ENCODE measurements around the gene CRYBG3.

The CRYBG3 gene

DNA sequence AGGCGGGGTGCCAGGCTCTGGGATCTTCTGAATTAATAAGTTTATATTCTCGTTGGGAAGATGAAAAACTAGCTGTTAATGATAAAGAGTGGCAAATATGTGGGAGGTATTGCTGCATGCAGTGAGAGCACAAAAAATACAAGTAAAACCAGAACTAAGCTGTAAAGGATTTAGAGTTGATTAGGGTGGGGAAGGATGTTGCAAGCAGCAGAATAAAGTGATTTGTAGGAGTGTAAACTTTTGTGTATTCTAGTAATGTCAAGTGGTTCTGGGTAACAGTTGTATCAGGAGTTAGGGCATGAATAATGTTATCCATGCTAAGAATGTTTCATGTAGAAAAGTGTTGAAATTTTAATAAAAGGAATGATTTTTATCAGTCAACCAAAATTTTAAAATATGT, 18.1 kb downstream of the CRYBG3 start:
- WGBS, result 94% methylated on average over 2 of the region's 2 CpGs
- no peaks in the 10 kb centered on the region for H3K36me3 ChIP-seq (ENCODE audit: insufficient read depth, low read length)
- H3K4me3 ChIP-seq (ENCODE audit: low read length), result no peak overlapping the region
- peaks cover 6% of the 10 kb centered on the region; the same call in 1 of the 2 replicates for H3K4me1 ChIP-seq (ENCODE audit: insufficient read depth, low read length)
- H3K27me3 ChIP-seq (ENCODE audit: insufficient read depth, low read length), result no peaks in the 10 kb centered on the region
- no peaks in the 10 kb centered on the region for H3K9me3 ChIP-seq (ENCODE audit: insufficient read depth, low read depth, low read length)
- H3K9ac ChIP-seq (ENCODE audit: low read depth, low read length), result no peak overlapping the region
- no peak overlapping the region for H3K27ac ChIP-seq (ENCODE audit: low read depth, low read length)

GRCh38 chr3:97841304-97841703, 19.5 kb downstream of the CRYBG3 start:
- no peak overlapping the region for H3K27ac ChIP-seq (ENCODE audit: low read depth, low read length)
- H3K27me3 ChIP-seq (ENCODE audit: insufficient read depth, low read length), result no peaks in the 10 kb centered on the region
- H3K9ac ChIP-seq (ENCODE audit: low read depth, low read length), result no peak overlapping the region
- 96% methylated on average over 7 of the region's 8 CpGs for WGBS
- no peak overlapping the region for H3K4me3 ChIP-seq (ENCODE audit: low read length)
- peaks cover 6% of the 10 kb centered on the region; the same call in 1 of the 2 replicates for H3K4me1 ChIP-seq (ENCODE audit: insufficient read depth, low read length)
- H3K9me3 ChIP-seq (ENCODE audit: insufficient read depth, low read depth, low read length), result no peaks in the 10 kb centered on the region
- H3K36me3 ChIP-seq (ENCODE audit: insufficient read depth, low read length), result no peaks in the 10 kb centered on the region

GRCh38 chr3:97841956-97842355, 20.1 kb downstream of the CRYBG3 start:
- Histone ChIP-seq H3K36me3 (ENCODE audit: insufficient read depth, low read length) (no peaks in the 10 kb centered on the region), H3K9me3 (ENCODE audit: insufficient read depth, low read depth, low read length) (no peaks in the 10 kb centered on the region), H3K27me3 (ENCODE audit: insufficient read depth, low read length) (no peaks in the 10 kb centered on the region), H3K9ac (ENCODE audit: low read depth, low read length) (no peak overlapping the region), H3K4me3 (ENCODE audit: low read length) (no peak overlapping the region), H3K27ac (ENCODE audit: low read depth, low read length) (no peak overlapping the region), H3K4me1 (ENCODE audit: insufficient read depth, low read length) (peaks cover 6% of the 10 kb centered on the region; the same call in 1 of the 2 replicates)
- whole genome bisulfite sequencing, result 96% methylated on average over 3 of the region's 3 CpGs

DNA sequence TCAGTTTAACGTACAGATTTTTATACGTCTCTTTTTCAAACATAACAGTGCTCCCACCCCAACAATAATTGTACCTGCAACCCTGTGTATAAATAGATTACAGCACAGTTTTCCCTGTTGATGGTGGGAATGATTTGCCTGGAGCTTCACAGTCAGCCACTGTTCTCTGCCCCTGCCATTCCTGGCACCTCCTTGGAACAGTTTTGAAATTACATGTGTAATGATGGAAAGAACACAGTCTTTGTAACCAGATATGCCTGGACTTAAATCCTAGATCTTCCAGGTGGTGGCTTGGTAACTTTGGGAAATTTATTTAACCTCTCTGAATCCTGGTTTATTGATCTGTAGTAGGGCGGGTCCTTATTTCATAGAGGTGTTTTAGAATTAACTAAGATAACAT, 27.0 kb downstream of the CRYBG3 start:
- Histone ChIP-seq H3K9ac (ENCODE audit: low read depth, low read length) (no peak overlapping the region), H3K36me3 (ENCODE audit: insufficient read depth, low read length) (no peaks in the 10 kb centered on the region)
- WGBS, result 92% methylated on average over 3 of the region's 3 CpGs

DNA sequence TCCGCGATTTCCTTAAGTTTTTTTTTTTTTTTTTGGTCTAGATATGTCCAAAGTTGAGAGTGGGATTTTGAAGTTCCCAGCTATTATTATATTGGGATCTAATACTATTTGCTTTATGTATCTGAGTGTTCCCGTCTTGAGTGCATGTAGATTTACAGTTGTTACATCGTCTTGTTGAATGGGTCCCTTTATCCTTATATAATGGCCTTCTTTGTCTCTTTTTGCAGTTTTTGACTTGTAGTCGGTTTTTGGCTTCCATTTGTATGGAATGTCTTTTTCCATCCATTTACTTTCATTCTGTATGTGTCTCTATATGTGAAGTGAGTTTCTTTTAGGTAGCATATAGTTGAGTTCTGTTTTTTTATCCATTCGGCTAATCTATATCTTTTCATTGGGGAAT, 35.6 kb downstream of the CRYBG3 start:
- H3K9me3 ChIP-seq (ENCODE audit: insufficient read depth, low read depth, low read length), result peaks cover 3% of the 10 kb centered on the region; the same call in 1 of the 2 replicates
- no peak overlapping the region for H3K9ac ChIP-seq (ENCODE audit: low read depth, low read length)
- over 99% methylated on average over 4 of the region's 6 CpGs for WGBS
- no peaks in the 10 kb centered on the region for H3K36me3 ChIP-seq (ENCODE audit: insufficient read depth, low read length)
- H3K4me3 ChIP-seq (ENCODE audit: low read length), result no peak overlapping the region
- H3K27me3 ChIP-seq (ENCODE audit: insufficient read depth, low read length), result no peaks in the 10 kb centered on the region
- no peak overlapping the region for H3K27ac ChIP-seq (ENCODE audit: low read depth, low read length)
- peaks cover 7% of the 10 kb centered on the region for H3K4me1 ChIP-seq (ENCODE audit: insufficient read depth, low read length)

More for the DNA sequence above, 27.0 kb downstream of the CRYBG3 start:
- Histone ChIP-seq H3K4me1 (ENCODE audit: insufficient read depth, low read length) (peaks cover 6% of the 10 kb centered on the region; the same call in 1 of the 2 replicates), H3K27me3 (ENCODE audit: insufficient read depth, low read length) (no peaks in the 10 kb centered on the region), H3K9me3 (ENCODE audit: insufficient read depth, low read depth, low read length) (no peaks in the 10 kb centered on the region), H3K4me3 (ENCODE audit: low read length) (no peak overlapping the region), H3K27ac (ENCODE audit: low read depth, low read length) (no peak overlapping the region)

- 93% methylated on average over 2 of the region's 2 CpGs for WGBS
- H3K36me3 ChIP-seq (ENCODE audit: insufficient read depth, low read length), result no peaks in the 10 kb centered on the region
- H3K4me3 ChIP-seq (ENCODE audit: low read length), result no peak overlapping the region
- no peak overlapping the region for H3K27ac ChIP-seq (ENCODE audit: low read depth, low read length)
- H3K9me3 ChIP-seq (ENCODE audit: insufficient read depth, low read depth, low read length), result no peaks in the 10 kb centered on the region
- no peaks in the 10 kb centered on the region for H3K27me3 ChIP-seq (ENCODE audit: insufficient read depth, low read length)
- peaks cover 12% of the 10 kb centered on the region for H3K4me1 ChIP-seq (ENCODE audit: insufficient read depth, low read length)
- no peak overlapping the region for H3K9ac ChIP-seq (ENCODE audit: low read depth, low read length)
Observed at GRCh38 chr3:97860364-97860763, 38.6 kb downstream of the CRYBG3 start.

GRCh38 chr3:97862582-97862981, 40.8 kb downstream of the CRYBG3 start:
- 82% methylated on average over 1 of the region's 1 CpG for WGBS

DNA sequence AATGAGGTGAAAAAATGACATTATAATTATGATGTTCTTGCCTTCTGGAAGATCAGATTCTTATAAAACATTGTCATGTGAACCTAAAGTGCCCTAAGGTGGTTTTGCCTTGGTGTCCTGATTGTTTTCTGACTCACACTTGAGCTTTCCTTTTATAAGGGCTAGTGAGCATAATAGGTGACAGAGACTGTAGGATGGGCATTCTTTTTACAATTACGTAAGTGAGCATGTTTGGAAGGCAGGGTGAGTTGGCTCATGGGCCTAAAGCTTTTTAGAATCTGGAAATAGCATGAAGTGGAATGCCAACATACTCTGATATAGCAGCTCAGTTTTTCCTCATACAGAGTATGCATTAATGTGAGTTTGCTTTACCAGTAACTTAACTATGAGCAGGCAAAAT, 41.2 kb downstream of the CRYBG3 start:
- peaks cover 8% of the 10 kb centered on the region; the same call in 1 of the 2 replicates for H3K4me1 ChIP-seq (ENCODE audit: insufficient read depth, low read length)
- 91% methylated on average over 1 of the region's 1 CpG for WGBS

More at GRCh38 chr3:97862582-97862981, 40.8 kb downstream of the CRYBG3 start:
- H3K36me3 ChIP-seq (ENCODE audit: insufficient read depth, low read length), result no peaks in the 10 kb centered on the region
- no peak overlapping the region for H3K27ac ChIP-seq (ENCODE audit: low read depth, low read length)
- H3K9me3 ChIP-seq (ENCODE audit: insufficient read depth, low read depth, low read length), result no peaks in the 10 kb centered on the region
- no peaks in the 10 kb centered on the region for H3K27me3 ChIP-seq (ENCODE audit: insufficient read depth, low read length)
- no peak overlapping the region for H3K9ac ChIP-seq (ENCODE audit: low read depth, low read length)
- H3K4me1 ChIP-seq (ENCODE audit: insufficient read depth, low read length), result peaks cover 8% of the 10 kb centered on the region; the same call in 1 of the 2 replicates
- no peak overlapping the region for H3K4me3 ChIP-seq (ENCODE audit: low read length)

GRCh38 chr3:97863775-97864174, 42.0 kb downstream of the CRYBG3 start:
- WGBS, result 96% methylated on average over 3 of the region's 3 CpGs
- no peaks in the 10 kb centered on the region for H3K9me3 ChIP-seq (ENCODE audit: insufficient read depth, low read depth, low read length)
- H3K4me1 ChIP-seq (ENCODE audit: insufficient read depth, low read length), result peaks cover 8% of the 10 kb centered on the region; the same call in 1 of the 2 replicates
- H3K36me3 ChIP-seq (ENCODE audit: insufficient read depth, low read length), result no peaks in the 10 kb centered on the region
- no peak overlapping the region for H3K4me3 ChIP-seq (ENCODE audit: low read length)
- H3K27ac ChIP-seq (ENCODE audit: low read depth, low read length), result no peak overlapping the region
- H3K27me3 ChIP-seq (ENCODE audit: insufficient read depth, low read length), result no peaks in the 10 kb centered on the region
- H3K9ac ChIP-seq (ENCODE audit: low read depth, low read length), result no peak overlapping the region

More for the DNA sequence above, 41.2 kb downstream of the CRYBG3 start:
- Histone ChIP-seq H3K36me3 (ENCODE audit: insufficient read depth, low read length) (no peaks in the 10 kb centered on the region), H3K9ac (ENCODE audit: low read depth, low read length) (no peak overlapping the region), H3K27me3 (ENCODE audit: insufficient read depth, low read length) (no peaks in the 10 kb centered on the region), H3K9me3 (ENCODE audit: insufficient read depth, low read depth, low read length) (no peaks in the 10 kb centered on the region), H3K4me3 (ENCODE audit: low read length) (no peak overlapping the region), H3K27ac (ENCODE audit: low read depth, low read length) (no peak overlapping the region)

GRCh38 chr3:97871186-97871585, 49.4 kb downstream of the CRYBG3 start:
- Histone ChIP-seq H3K4me1 (ENCODE audit: insufficient read depth, low read length) (no peaks in the 10 kb centered on the region), H3K27ac (ENCODE audit: low read depth, low read length) (no peak overlapping the region), H3K9ac (ENCODE audit: low read depth, low read length) (no peak overlapping the region), H3K4me3 (ENCODE audit: low read length) (no peak overlapping the region), H3K27me3 (ENCODE audit: insufficient read depth, low read length) (no peaks in the 10 kb centered on the region), H3K36me3 (ENCODE audit: insufficient read depth, low read length) (no peaks in the 10 kb centered on the region), H3K9me3 (ENCODE audit: insufficient read depth, low read depth, low read length) (0 out of 2 replicates have a peak, but pooled peaks cover 3% of the 10 kb centered on the region)
- WGBS, result 95% methylated on average over 3 of the region's 3 CpGs

DNA sequence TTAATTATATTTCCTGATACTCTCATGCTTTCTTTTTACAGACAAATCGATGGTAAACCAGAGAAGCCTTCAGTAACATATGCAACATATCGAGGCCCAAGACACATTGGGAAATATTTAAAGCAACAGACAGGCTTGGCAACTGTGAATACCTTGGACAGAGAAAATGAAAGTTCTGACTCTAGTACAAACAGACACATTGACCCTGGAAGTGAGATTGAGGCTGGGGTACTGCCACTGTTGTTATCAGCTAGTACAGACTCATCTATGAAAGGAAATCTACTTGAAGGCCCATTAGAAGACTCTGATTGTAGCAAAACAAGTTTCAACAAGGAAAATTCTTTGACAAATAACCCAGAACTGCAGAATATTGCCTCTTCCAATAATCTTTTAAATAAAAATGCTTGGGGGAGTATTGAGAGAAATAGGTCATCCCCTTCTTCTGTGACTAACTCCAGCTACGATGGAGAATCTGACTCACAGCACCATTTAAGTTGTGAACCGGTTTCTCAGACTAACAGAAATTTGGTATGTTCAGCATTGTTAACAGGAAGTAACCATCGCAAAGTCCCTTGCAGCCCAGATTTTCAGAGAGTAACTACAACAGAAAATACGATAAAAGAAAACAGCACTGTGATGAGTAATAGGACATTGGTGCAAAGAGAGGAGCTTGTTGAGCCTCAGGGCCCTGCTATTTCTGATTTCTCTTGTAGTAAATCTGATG, 50.2 kb downstream of the CRYBG3 start:
- Histone ChIP-seq H3K27ac (ENCODE audit: low read depth, low read length) (no peak overlapping the region), H3K27me3 (ENCODE audit: insufficient read depth, low read length) (no peaks in the 10 kb centered on the region), H3K36me3 (ENCODE audit: insufficient read depth, low read length) (no peaks in the 10 kb centered on the region), H3K9me3 (ENCODE audit: insufficient read depth, low read depth, low read length) (0 out of 2 replicates have a peak, but pooled peaks cover 3% of the 10 kb centered on the region), H3K4me3 (ENCODE audit: low read length) (no peak overlapping the region), H3K9ac (ENCODE audit: low read depth, low read length) (no peak overlapping the region), H3K4me1 (ENCODE audit: insufficient read depth, low read length) (no peaks in the 10 kb centered on the region)
- WGBS, result 94% methylated on average over 6 of the region's 6 CpGs

Measured in HUES64 (cell line).